Vagina (tissue), 2 donors: ENCODE measurements around the gene DOCK11. TPM values are rescaled to one million over a fixed set of nuclear protein-coding genes. Genes with fewer than 3 reads are reported as not detected.

Experiments
- DNase-seq, 2 donors: peaks; one replicate each; pipeline ENCODE4 v3.0.0-alpha.2; 2017; ENCODE audit errors: extremely low spot score in 2 of 2
- H3K27ac ChIP-seq: fragments of 200-600 bp; sonication (generic); one replicate; pipeline ENCODE4 v1.5.1; 2019
- H3K27me3 ChIP-seq: fragments of 200-600 bp; sonication (generic); one replicate; pipeline ENCODE4 v1.5.1; 2019
- H3K36me3 ChIP-seq, 2 donors: fragments of 200-600 bp; sonication (generic); one replicate each; pipeline ENCODE4 v1.5.1; 2017 to 2019
- H3K4me1 ChIP-seq: fragments of 200-600 bp; sonication (generic); one replicate; pipeline ENCODE4 v1.5.1; 2019
- H3K4me3 ChIP-seq, 2 donors: fragments of 200-600 bp; sonication (generic); 1 replicate in 1 of 2; 2 replicates in 1 of 2; pipeline ENCODE4 v1.5.1; 2016 to 2019
- H3K9me3 ChIP-seq: fragments of 200-600 bp; sonication (generic); one replicate; pipeline ENCODE4 v1.5.1; 2019
- CTCF ChIP-seq, 3 experiments: fragments of 450-650 bp in 2 of 3; fragments of 200-600 bp in 1 of 3; sonication (generic) in 1 of 3; IDR thresholded peaks; one replicate each; pipeline ENCODE4 v1.5.1; 2017 to 2019; ENCODE audit warnings: antibody characterized with exemption in 3 of 3, mild to moderate bottlenecking in 2 of 3, moderate library complexity in 2 of 3
- POLR2A ChIP-seq, 2 donors: fragments of 450-650 bp; IDR thresholded peaks; one replicate each; pipeline ENCODE4 v1.6.1; 2017; ENCODE audit warnings: antibody characterized with exemption in 2 of 2, mild to moderate bottlenecking in 2 of 2, moderate library complexity in 2 of 2
- POLR2AphosphoS5 ChIP-seq, 2 donors: sonication (generic); formaldehyde crosslinking; IDR thresholded peaks; one replicate each; pipeline ENCODE4 v1.9.0; 2017; ENCODE audit warnings: antibody characterized with exemption in 2 of 2, mild to moderate bottlenecking in 2 of 2, low read depth in 1 of 2; ENCODE audit not compliant: insufficient read depth in 1 of 2
- intact Hi-C: fragments of 100-400 bp; cut with DNase I; formaldehyde crosslinking; loops from one replicate; pipeline ENCODE4 v1.15.1; 2023
- total RNA-seq: library from RNA; depleted of rRNA; stranded (reverse); fragments of >200 nt; gene quantifications from one replicate; pipeline ENCODE4 v1.2.3, GENCODE V29; 2016

The DOCK11 gene
- total RNA-seq, 1 donor from 2014 or later = 20.6 TPM

GRCh38 chrX:118528071-118528737, 32.6 kb downstream of the DOCK11 start:
- Histone ChIP-seq H3K36me3 (no peaks in the 10 kb centered on the region), H3K27ac (no peak overlapping the region), H3K9me3 (no peaks in the 10 kb centered on the region), H3K27me3 (no peaks in the 10 kb centered on the region), H3K4me1 (peaks cover 5% of the 10 kb centered on the region), H3K4me3 (no peak overlapping the region)
- DNase-seq = no peak
- intact Hi-C loops = no loop called here
- TF ChIP-seq POLR2A (IDR thresholded peaks at IDR 0.05) (no peak), CTCF (IDR thresholded peaks at IDR 0.05) (no peak), POLR2AphosphoS5 (IDR thresholded peaks at IDR 0.05; ENCODE audit: insufficient read depth in 1 of 2, low read depth in 1 of 2) (no peak)

- H3K4me1 ChIP-seq = no peaks in the 10 kb centered on the region
- no peaks in the 10 kb centered on the region for H3K27me3 ChIP-seq
- intact Hi-C loops = no loop called here
- TF ChIP-seq POLR2AphosphoS5 (IDR thresholded peaks at IDR 0.05; ENCODE audit: insufficient read depth in 1 of 2, low read depth in 1 of 2) (no peak), POLR2A (IDR thresholded peaks at IDR 0.05) (no peak), CTCF (IDR thresholded peaks at IDR 0.05) (no peak)
- H3K27ac ChIP-seq = no peak overlapping the region
- H3K4me3 ChIP-seq = no peak overlapping the region
- no peak for DNase-seq
- no peaks in the 10 kb centered on the region for H3K36me3 ChIP-seq
- no peaks in the 10 kb centered on the region for H3K9me3 ChIP-seq
Measured at GRCh38 chrX:118530219-118530911, 34.8 kb downstream of the DOCK11 start.

- Histone ChIP-seq H3K36me3 (no peaks in the 10 kb centered on the region), H3K9me3 (no peaks in the 10 kb centered on the region), H3K4me3 (no peak overlapping the region), H3K4me1 (peaks cover 5% of the 10 kb centered on the region), H3K27me3 (no peaks in the 10 kb centered on the region), H3K27ac (no peak overlapping the region)
- intact Hi-C loops = no loop called here
- no peak for DNase-seq
- TF ChIP-seq POLR2A (IDR thresholded peaks at IDR 0.05) = no peak
Measured at GRCh38 chrX:118534716-118535493, 39.3 kb downstream of the DOCK11 start.

- Histone ChIP-seq H3K27me3 (no peaks in the 10 kb centered on the region), H3K4me1 (peaks cover 5% of the 10 kb centered on the region), H3K9me3 (no peaks in the 10 kb centered on the region), H3K4me3 (no peak overlapping the region), H3K36me3 (no peaks in the 10 kb centered on the region), H3K27ac (no peak overlapping the region)
- intact Hi-C loops = no loop called here
- TF ChIP-seq POLR2A (IDR thresholded peaks at IDR 0.05) (no peak), CTCF (IDR thresholded peaks at IDR 0.05) (no peak)
- DNase-seq = no peak
Measured at GRCh38 chrX:118536204-118536603, 40.6 kb downstream of the DOCK11 start.

- H3K4me3 ChIP-seq = no peak overlapping the region
- no peak overlapping the region for H3K27ac ChIP-seq
- no peaks in the 10 kb centered on the region for H3K36me3 ChIP-seq
- TF ChIP-seq POLR2A (IDR thresholded peaks at IDR 0.05) (no peak), CTCF (IDR thresholded peaks at IDR 0.05) (peak in 1 of 3 experiments; percentile 8)
- H3K27me3 ChIP-seq = no peaks in the 10 kb centered on the region
- H3K4me1 ChIP-seq = peaks cover 5% of the 10 kb centered on the region
- DNase-seq = no peak
- no peaks in the 10 kb centered on the region for H3K9me3 ChIP-seq
- intact Hi-C loops = no loop called here
Measured at GRCh38 chrX:118536687-118537461, 41.3 kb downstream of the DOCK11 start.
